ENCODE measurements around the gene TMC2. TPM values are rescaled to one million over a fixed set of nuclear protein-coding genes. Genes with fewer than 3 reads are reported as not detected.

TMC2 gene
- total RNA-seq, 1 experiment from 2014 or later, result not detected

GRCh38 chr20:2538931-2539720 lies 2.8 kb downstream of the TMC2 start:
- Histone ChIP-seq H3K4me1 (ENCODE audit: control insufficient read depth, insufficient read depth, low read length) (no peaks in the 10 kb centered on the region; the same call in 1 of the 2 replicates), H3K36me3 (ENCODE audit: control insufficient read depth, insufficient read depth, low read length) (no peaks in the 10 kb centered on the region), H3K27me3 (ENCODE audit: control insufficient read depth, insufficient read depth, low read length) (peaks cover 6% of the 10 kb centered on the region), H3K4me3 (ENCODE audit: low read depth in 2 of 2, low read length in 2 of 2) (no peak overlapping the region), H3K27ac (ENCODE audit: low read length) (no peak overlapping the region), H3K9me3 (ENCODE audit: control insufficient read depth, insufficient read depth, low read depth, low read length) (no peaks in the 10 kb centered on the region)
- no TSS peak for BruUV-seq (replicated peaks)
- DNase-seq (ENCODE audit: low read depth, low spot score), result no peak
- TF ChIP-seq POLR2AphosphoS5 (IDR thresholded peaks at IDR 0.05; ENCODE audit: low read depth, low read length), result no peak
- no peak for TF ChIP-seq TCF7L2 (IDR thresholded peaks at IDR 0.05; ENCODE audit: low read depth, low read length)
- TF ChIP-seq SIN3A (IDR thresholded peaks at IDR 0.05; ENCODE audit: borderline replicate concordance, insufficient read depth, low read depth, low read length), result no peak
- no peak for TF ChIP-seq CTCF (IDR thresholded peaks at IDR 0.05)
- no peak for TF ChIP-seq REST (IDR thresholded peaks at IDR 0.05; ENCODE audit: insufficient read depth in 1 of 2, low read depth in 2 of 2, low read length in 1 of 2)
- ATAC-seq, result no peak
- POLR2A ChIA-PET, result no interaction called here
- intact Hi-C loops (cut with micrococcal nuclease; ENCODE audit: unreplicated experiment) (no loop called here), in situ Hi-C loops (cut with HindIII; ENCODE audit: low pct_unique_long_range_greater_than_20kb, low sequenced_read_pairs) (no loop called here)
- CTCF ChIA-PET, result no interaction called here

- Histone ChIP-seq H3K9me3 (ENCODE audit: control insufficient read depth, insufficient read depth, low read depth, low read length) (no peaks in the 10 kb centered on the region), H3K27ac (ENCODE audit: low read length) (no peak overlapping the region), H3K4me1 (ENCODE audit: control insufficient read depth, insufficient read depth, low read length) (no peaks in the 10 kb centered on the region), H3K36me3 (ENCODE audit: control insufficient read depth, insufficient read depth, low read length) (no peaks in the 10 kb centered on the region), H3K27me3 (ENCODE audit: control insufficient read depth, insufficient read depth, low read length) (peaks cover 14% of the 10 kb centered on the region), H3K4me3 (ENCODE audit: low read depth in 2 of 2, low read length in 2 of 2) (no peak overlapping the region)
- intact Hi-C loops (cut with micrococcal nuclease; ENCODE audit: unreplicated experiment), result no loop called here
- POLR2A ChIA-PET, result no interaction called here
- in situ Hi-C loops (cut with HindIII; ENCODE audit: low pct_unique_long_range_greater_than_20kb, low sequenced_read_pairs), result no loop called here
- no peak for DNase-seq (ENCODE audit: low read depth, low spot score)
- CTCF ChIA-PET, result interaction anchor here (0.8 kb wide), 1 partner anchor 146 kb away, joined by 3 read pairs; no protein-coding TSS in a partner anchor
- TF ChIP-seq REST (IDR thresholded peaks at IDR 0.05; ENCODE audit: insufficient read depth in 1 of 2, low read depth in 2 of 2, low read length in 1 of 2) (no peak), POLR2AphosphoS5 (IDR thresholded peaks at IDR 0.05; ENCODE audit: low read depth, low read length) (no peak), SIN3A (IDR thresholded peaks at IDR 0.05; ENCODE audit: borderline replicate concordance, insufficient read depth, low read depth, low read length) (no peak), TCF7L2 (IDR thresholded peaks at IDR 0.05; ENCODE audit: low read depth, low read length) (no peak), CTCF (IDR thresholded peaks at IDR 0.05) (no peak)
- ATAC-seq, result no peak
- no TSS peak for BruUV-seq (replicated peaks)
Measured at GRCh38 chr20:2541940-2542339, 5.6 kb downstream of the TMC2 start.
